Endothelial cell of umbilical vein (primary cell): ENCODE measurements around the gene IGFBP1.

ENCODE experiments used
- EZH2 ChIP-seq: IDR thresholded peaks from 2 replicates; pipeline ENCODE4 v1.6.1; 2012; ENCODE audit warnings: borderline replicate concordance, low read depth, mild to moderate bottlenecking, moderate library complexity, low read length, inconsistent platforms; ENCODE audit not compliant: severe bottlenecking
- GATA2 ChIP-seq: IDR thresholded peaks from 2 replicates; pipeline ENCODE4 v1.7.0; 2011; ENCODE audit warnings: low read depth, mild to moderate bottlenecking, moderate library complexity, mixed read lengths, low read length; ENCODE audit not compliant: insufficient read length, insufficient read depth
- JUN ChIP-seq: IDR thresholded peaks from 2 replicates; pipeline ENCODE4 v1.6.1; 2011; ENCODE audit warnings: borderline replicate concordance, low read depth; ENCODE audit not compliant: insufficient read length, insufficient read depth
- MAX ChIP-seq: IDR thresholded peaks from 2 replicates; pipeline ENCODE4 v1.6.1; 2011; ENCODE audit not compliant: insufficient read depth, insufficient read length
- MYC ChIP-seq: IDR thresholded peaks from one replicate; pipeline ENCODE4 v1.6.1; 2011; ENCODE audit warnings: mild to moderate bottlenecking, low read depth, low read length
- POLR2A ChIP-seq: IDR thresholded peaks from 2 replicates; pipeline ENCODE4 v1.6.1; 2012; ENCODE audit warnings: low read depth, mild to moderate bottlenecking, control low read depth, low read length
- POLR2AphosphoS5 ChIP-seq: IDR thresholded peaks from 2 replicates; pipeline ENCODE4 v1.6.1; 2012; ENCODE audit warnings: low read depth, mild to moderate bottlenecking, control low read depth, low read length, moderate library complexity; ENCODE audit not compliant: insufficient read depth
- TF ChIP-seq, protein P1 (sequence below), 2 donors: IDR thresholded peaks; 1 replicate in 1 of 2; 2 replicates in 1 of 2; pipeline ENCODE4 v1.5.1; 2011; ENCODE audit warnings: low read length in 2 of 2, mild to moderate bottlenecking in 2 of 2, moderate library complexity in 2 of 2, control low read depth in 1 of 2, inconsistent platforms in 1 of 2, low read depth in 1 of 2; ENCODE audit not compliant: insufficient read depth in 1 of 2; ENCODE audit errors: extremely low read depth in 1 of 2

GRCh38 chr7:45888185-45888992 lies at the start of gene IGFBP1:
- no peak for TF ChIP-seq EZH2
- TF ChIP-seq, protein P1, sequence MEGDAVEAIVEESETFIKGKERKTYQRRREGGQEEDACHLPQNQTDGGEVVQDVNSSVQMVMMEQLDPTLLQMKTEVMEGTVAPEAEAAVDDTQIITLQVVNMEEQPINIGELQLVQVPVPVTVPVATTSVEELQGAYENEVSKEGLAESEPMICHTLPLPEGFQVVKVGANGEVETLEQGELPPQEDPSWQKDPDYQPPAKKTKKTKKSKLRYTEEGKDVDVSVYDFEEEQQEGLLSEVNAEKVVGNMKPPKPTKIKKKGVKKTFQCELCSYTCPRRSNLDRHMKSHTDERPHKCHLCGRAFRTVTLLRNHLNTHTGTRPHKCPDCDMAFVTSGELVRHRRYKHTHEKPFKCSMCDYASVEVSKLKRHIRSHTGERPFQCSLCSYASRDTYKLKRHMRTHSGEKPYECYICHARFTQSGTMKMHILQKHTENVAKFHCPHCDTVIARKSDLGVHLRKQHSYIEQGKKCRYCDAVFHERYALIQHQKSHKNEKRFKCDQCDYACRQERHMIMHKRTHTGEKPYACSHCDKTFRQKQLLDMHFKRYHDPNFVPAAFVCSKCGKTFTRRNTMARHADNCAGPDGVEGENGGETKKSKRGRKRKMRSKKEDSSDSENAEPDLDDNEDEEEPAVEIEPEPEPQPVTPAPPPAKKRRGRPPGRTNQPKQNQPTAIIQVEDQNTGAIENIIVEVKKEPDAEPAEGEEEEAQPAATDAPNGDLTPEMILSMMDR (IDR thresholded peaks at IDR 0.05; ENCODE audit: extremely low read depth in 1 of 2, insufficient read depth in 1 of 2, low read depth in 1 of 2, low read length in 2 of 2) = no peak
- no peak for TF ChIP-seq POLR2A
- TF ChIP-seq MAX = no peak
- no peak for TF ChIP-seq POLR2AphosphoS5
- TF ChIP-seq MYC = no peak
- TF ChIP-seq GATA2 = no peak
- no peak for TF ChIP-seq JUN
